HG03342 (cell line): Measurements from ENCODE around the gene RRP15.
"Not testable (repeated sequence)": the region's sequence is repeated elsewhere in the genome, so short reads cannot be mapped to it uniquely, and the experiment has no call there.

Experiments used
- ATAC-seq: cut with Tn5 transposase; IDR thresholded peaks from one replicate; pipeline ENCODE4 v1.9.1; 2021; ENCODE audit warnings: mild to moderate bottlenecking, moderate library complexity; ENCODE audit not compliant: unreplicated experiment

Gene RRP15

DNA sequence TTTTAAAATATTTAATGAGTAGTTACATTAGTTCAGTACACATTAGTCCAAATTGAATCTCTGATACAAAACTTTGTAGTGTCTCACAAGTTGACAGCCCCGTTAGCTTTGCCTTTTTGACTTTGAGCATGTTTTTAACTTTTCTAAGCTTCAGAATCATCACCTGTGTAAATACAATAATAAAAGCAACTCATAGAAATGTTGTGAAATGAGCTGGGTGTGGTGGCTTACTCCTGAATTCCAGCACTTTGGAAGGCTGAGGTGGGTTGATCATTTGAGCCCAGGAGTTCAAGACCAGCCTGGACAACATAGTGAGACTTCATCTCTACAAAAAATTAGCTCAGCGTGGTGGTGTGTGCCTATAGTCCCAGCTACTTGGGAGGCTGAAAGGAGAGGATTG is 11.1 kb downstream of the RRP15 start:
- ATAC-seq, result no peak

- ATAC-seq, result no peak
Observed at GRCh38 chr1:218297461-218297860, 12.4 kb downstream of the RRP15 start.

DNA sequence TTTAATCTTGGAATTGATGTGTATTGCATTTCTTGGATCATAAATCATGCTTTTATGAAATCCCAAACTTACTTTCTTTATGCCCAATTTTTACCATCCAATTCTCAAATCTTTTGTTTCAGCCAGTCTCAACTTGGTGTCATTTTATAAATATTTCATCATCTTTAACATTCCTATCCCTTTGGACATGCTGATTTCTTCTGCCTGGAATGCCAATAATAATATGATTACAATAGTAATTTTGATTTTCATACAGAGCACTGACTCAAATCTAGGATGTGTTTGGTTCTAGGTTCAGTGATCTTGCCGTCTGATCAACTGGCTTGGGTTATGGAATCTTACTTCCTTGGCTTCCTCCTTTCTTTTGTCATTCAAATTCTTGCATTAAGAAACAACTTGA is 12.8 kb downstream of the RRP15 start:
- no peak for ATAC-seq

GRCh38 chr1:218298398-218298797 is 13.3 kb downstream of the RRP15 start:
- ATAC-seq, result no peak

- peak; percentile 59 for ATAC-seq
Observed at GRCh38 chr1:218299416-218299815, 14.3 kb downstream of the RRP15 start.

GRCh38 chr1:218301217-218301616 is 16.1 kb downstream of the RRP15 start:
- no peak for ATAC-seq

DNA sequence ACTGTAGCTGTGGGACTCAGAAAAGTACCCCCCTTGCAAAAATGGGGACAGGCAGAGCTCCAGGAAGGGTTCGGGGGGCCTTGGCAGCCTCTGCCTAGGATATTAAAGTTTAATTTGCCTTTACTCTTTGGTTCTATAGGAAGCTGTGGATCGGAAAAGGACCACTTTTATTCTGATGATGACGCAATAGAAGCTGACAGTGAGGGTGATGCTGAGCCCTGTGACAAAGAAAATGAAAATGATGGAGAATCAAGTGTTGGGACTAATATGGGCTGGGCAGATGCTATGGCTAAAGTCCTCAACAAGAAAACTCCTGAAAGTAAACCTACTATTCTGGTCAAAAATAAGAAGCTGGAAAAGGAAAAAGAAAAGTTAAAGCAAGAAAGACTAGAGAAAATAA is 17.1 kb downstream of the RRP15 start:
- no peak for ATAC-seq

DNA sequence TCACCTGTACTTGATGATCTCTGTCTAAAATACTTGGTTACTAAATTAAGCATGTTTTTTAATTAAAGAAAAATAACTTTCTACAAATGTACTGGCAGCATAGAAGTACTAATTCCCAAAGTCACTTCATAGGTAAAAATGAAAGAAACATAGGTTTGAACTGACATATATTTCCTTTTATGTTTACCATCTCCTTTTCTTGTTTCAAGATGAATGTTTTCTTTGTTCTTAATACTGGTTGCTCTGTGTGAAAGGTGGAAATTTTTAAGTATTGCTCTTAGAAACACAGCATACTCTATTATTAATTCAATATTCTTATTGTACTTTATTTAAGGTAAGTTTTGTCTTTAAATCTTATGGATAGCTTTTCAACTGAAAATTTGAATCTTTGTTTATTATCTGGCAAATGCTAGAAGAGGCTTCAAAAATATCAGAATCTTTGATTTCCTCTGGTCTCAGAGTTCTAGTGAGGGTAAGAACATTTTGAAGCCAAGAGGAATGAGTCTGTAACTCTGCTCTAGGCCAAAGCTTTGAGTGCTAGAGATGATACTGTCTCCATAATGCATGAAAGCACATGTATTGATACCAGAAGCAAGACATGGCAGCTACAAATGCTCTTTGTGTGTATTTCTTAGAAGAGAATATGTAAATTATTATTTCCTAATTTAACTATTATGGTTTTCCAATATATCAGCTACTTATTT is 18.2 kb downstream of the RRP15 start:
- no peak for ATAC-seq

GRCh38 chr1:218304281-218305039 is 19.4 kb downstream of the RRP15 start:
- peak; percentile 89 for ATAC-seq

GRCh38 chr1:218305472-218306064 is 20.5 kb downstream of the RRP15 start:
- no peak for ATAC-seq

DNA sequence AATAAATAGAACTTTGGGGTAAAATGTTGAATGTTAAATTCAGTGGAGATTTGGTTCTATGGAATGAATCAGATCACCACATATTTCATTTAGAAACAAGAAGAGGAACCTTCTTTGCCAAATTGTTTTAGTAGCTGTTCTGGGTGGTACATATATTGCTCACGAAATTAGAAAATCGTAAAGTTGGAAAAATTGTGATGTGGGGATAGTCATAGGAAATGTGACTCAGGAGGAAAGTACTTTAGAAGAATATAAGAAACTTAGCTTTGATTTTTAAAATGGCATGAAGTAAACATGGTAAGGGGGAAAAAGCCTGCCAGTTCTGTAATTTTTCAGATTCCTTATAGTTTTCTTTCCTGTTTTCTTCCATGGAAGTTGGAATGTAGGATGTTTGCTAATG is 27.4 kb downstream of the RRP15 start:
- no peak for ATAC-seq

GRCh38 chr1:218314316-218314715 is 29.2 kb downstream of the RRP15 start:
- no peak for ATAC-seq

- no peak for ATAC-seq
Observed at GRCh38 chr1:218315638-218316037, 30.5 kb downstream of the RRP15 start.

GRCh38 chr1:218317061-218317460 is 32.0 kb downstream of the RRP15 start:
- ATAC-seq, result no peak

- not testable (repeated sequence) for ATAC-seq
Observed at GRCh38 chr1:218320182-218320581, 35.1 kb downstream of the RRP15 start.

- no peak for ATAC-seq
Observed at GRCh38 chr1:218322762-218323161, 37.7 kb downstream of the RRP15 start.

- ATAC-seq, result no peak
Observed at GRCh38 chr1:218323568-218324225, 38.6 kb downstream of the RRP15 start.

GRCh38 chr1:218324226-218324580 is 39.1 kb downstream of the RRP15 start:
- ATAC-seq, result no peak

- ATAC-seq, result no peak
Observed at GRCh38 chr1:218328769-218329168, 43.7 kb downstream of the RRP15 start.

GRCh38 chr1:218330043-218330623 is 45.0 kb downstream of the RRP15 start:
- ATAC-seq, result peak; percentile 73

GRCh38 chr1:218332416-218332815 is 47.3 kb downstream of the RRP15 start:
- no peak for ATAC-seq
